GM18907 (cell line): ENCODE data around the gene SMIM28.
"Not testable (repeated sequence)": the region's sequence is repeated elsewhere in the genome, so short reads cannot be mapped to it uniquely, and the experiment has no call there.

Experiments
- ATAC-seq: cut with Tn5 transposase; IDR thresholded peaks from one replicate; pipeline ENCODE4 v1.9.1; 2021; ENCODE audit warnings: mild to moderate bottlenecking, moderate library complexity; ENCODE audit not compliant: unreplicated experiment

Gene SMIM28

GRCh38 chr6:138403801-138404665 lies 26.3 kb downstream of the SMIM28 start, which contains the start of gene HEBP2:
TSS of gene HEBP2 (plus strand) at chr6:138404223. CDS start at chr6:138404496, 273 bp downstream.
- ATAC-seq = peak; percentile 82

- ATAC-seq = no peak
Observed at GRCh38 chr6:138404666-138405337, 27.1 kb downstream of the SMIM28 start.

- ATAC-seq = no peak
Observed at GRCh38 chr6:138405816-138406413, 28.2 kb downstream of the SMIM28 start.

- no peak for ATAC-seq
Observed at GRCh38 chr6:138406443-138406842, 28.7 kb downstream of the SMIM28 start.

- ATAC-seq = no peak
Observed at GRCh38 chr6:138410048-138410735, 32.5 kb downstream of the SMIM28 start.

GRCh38 chr6:138410972-138411880 lies 33.5 kb downstream of the SMIM28 start:
- ATAC-seq = no peak

- ATAC-seq = no peak
Observed at GRCh38 chr6:138415125-138415524, 37.4 kb downstream of the SMIM28 start.

- ATAC-seq = no peak
Observed at GRCh38 chr6:138416206-138416605, 38.5 kb downstream of the SMIM28 start.

GRCh38 chr6:138417493-138418117 lies 39.9 kb downstream of the SMIM28 start:
- ATAC-seq = no peak

GRCh38 chr6:138418118-138418742 lies 40.5 kb downstream of the SMIM28 start:
- no peak for ATAC-seq

- no peak for ATAC-seq
Observed at GRCh38 chr6:138419766-138420165, 42.1 kb downstream of the SMIM28 start.

GRCh38 chr6:138420356-138420755 lies 42.7 kb downstream of the SMIM28 start:
- ATAC-seq = no peak

GRCh38 chr6:138421089-138421488 lies 43.4 kb downstream of the SMIM28 start:
- no peak for ATAC-seq

- ATAC-seq = no peak
Observed at GRCh38 chr6:138421608-138422007, 43.9 kb downstream of the SMIM28 start.

- ATAC-seq = no peak
Observed at GRCh38 chr6:138422861-138423260, 45.2 kb downstream of the SMIM28 start.

- no peak for ATAC-seq
Observed at GRCh38 chr6:138424004-138424904, 46.5 kb downstream of the SMIM28 start.

GRCh38 chr6:138425256-138425655 lies 47.6 kb downstream of the SMIM28 start:
- not testable (repeated sequence) for ATAC-seq

GRCh38 chr6:138426500-138427123 lies 48.9 kb downstream of the SMIM28 start:
- no peak for ATAC-seq
